Sigmoid colon (tissue), 7 donors: Measurements from ENCODE around the gene IRX4. TPM values are rescaled to one million over a fixed set of nuclear protein-coding genes. Genes with fewer than 3 reads are reported as not detected.

Experiments
- DNase-seq: peaks from one replicate; pipeline ENCODE4 v3.0.0-alpha.2; 2019
- H3K27ac ChIP-seq, 4 donors: fragments of 200-600 bp; sonication (generic); one replicate each; pipeline ENCODE4 v1.5.1; 2016 to 2019; ENCODE audit warnings: mild to moderate bottlenecking in 1 of 4
- H3K27me3 ChIP-seq, 3 donors: fragments of 200-600 bp; sonication (generic); one replicate each; pipeline ENCODE4 v1.5.1; 2019; ENCODE audit warnings: mild to moderate bottlenecking in 1 of 3
- H3K36me3 ChIP-seq, 4 donors: fragments of 200-600 bp; sonication (generic); one replicate each; pipeline ENCODE4 v1.5.1; 2016 to 2019
- H3K4me1 ChIP-seq, 4 donors: fragments of 200-600 bp; sonication (generic); one replicate each; pipeline ENCODE4 v1.5.1; 2017 to 2019
- H3K4me3 ChIP-seq, 4 donors: fragments of 200-600 bp; sonication (generic); one replicate each; pipeline ENCODE4 v1.5.1; 2017 to 2019; ENCODE audit warnings: mild to moderate bottlenecking in 2 of 4, moderate library complexity in 1 of 4
- H3K9me3 ChIP-seq, 4 donors: fragments of 200-600 bp in 3 of 4; sonication (generic) in 3 of 4; one replicate each; pipeline versions ENCODE4 v1.5.1 to v1.6.1; 2013 to 2019
- CTCF ChIP-seq, 4 experiments: fragments of 450-650 bp in 3 of 4; fragments of 200-600 bp in 1 of 4; IDR thresholded peaks; one replicate each; pipeline ENCODE4 v1.5.1; 2016 to 2019; ENCODE audit warnings: antibody characterized with exemption in 4 of 4, mild to moderate bottlenecking in 3 of 4, moderate library complexity in 2 of 4
- EP300 ChIP-seq, 4 donors: sonication (generic); formaldehyde crosslinking; IDR thresholded peaks; one replicate each; pipeline ENCODE4 v1.6.1; 2017; ENCODE audit warnings: antibody characterized with exemption in 4 of 4
- POLR2A ChIP-seq, 2 donors: fragments of 450-650 bp; IDR thresholded peaks; one replicate each; pipeline ENCODE4 v1.6.1; 2016; ENCODE audit warnings: antibody characterized with exemption in 2 of 2, mild to moderate bottlenecking in 2 of 2, moderate library complexity in 2 of 2
- POLR2AphosphoS5 ChIP-seq, 4 donors: sonication (generic); formaldehyde crosslinking; IDR thresholded peaks; one replicate each; pipeline ENCODE4 v1.6.1; 2017; ENCODE audit warnings: antibody characterized with exemption in 4 of 4
- WGBS, 2 donors: extraction: QIAGEN DNeasy Blood & Tissue Kit; methylation state at CpG; one replicate each; pipeline ENCODE4 v1.1.7; 2013; 5-methylcytosine and 5-hydroxymethylcytosine counted together
- intact Hi-C: fragments of 100-400 bp; cut with DNase I; formaldehyde crosslinking; loops from one replicate; pipeline ENCODE4 v1.15.1; 2023
- polyA plus RNA-seq, 3 donors: library from polyadenylated mRNA; stranded (reverse); fragments of 200-250 nt; gene quantifications; one replicate each; pipeline ENCODE4 v1.2.3, GENCODE V29; 2013
- total RNA-seq, 4 donors: library from RNA; depleted of rRNA; stranded (reverse); fragments of >200 nt; gene quantifications; one replicate each; pipeline ENCODE4 v1.1.0, GENCODE V29; 2016
- donor health status: healthy with polysubstance abuse.
- donor health status: Bipolar disorder and iron deficiency.
- donor health status: healthy.

IRX4 gene
- total and polyA plus RNA-seq, 7 donors: 0.06 TPM; not detected in 6

- H3K4me1 ChIP-seq: peaks cover 0 to 11% (median 0%) of the 10 kb centered on the region in 4 donors
- intact Hi-C loops: no loop called here
- peaks cover 7 to 43% (median 7%) of the 10 kb centered on the region in 3 donors for H3K27me3 ChIP-seq
- H3K36me3 ChIP-seq: no peaks in the 10 kb centered on the region
- no peak overlapping the region for H3K27ac ChIP-seq
- TF ChIP-seq POLR2AphosphoS5 (IDR thresholded peaks at IDR 0.05) (no peak), CTCF (IDR thresholded peaks at IDR 0.05) (no peak), POLR2A (IDR thresholded peaks at IDR 0.05) (no peak)
- WGBS, 2 donors: 94 to 95% methylated on average over 16 of the region's 16 CpGs
- no peaks in the 10 kb centered on the region for H3K9me3 ChIP-seq
- DNase-seq: no peak
- H3K4me3 ChIP-seq: no peak overlapping the region
Measured at GRCh38 chr5:1858436-1858835, 24.3 kb downstream of the IRX4 start.

- peaks cover 12 to 53% (median 15%) of the 10 kb centered on the region in 3 donors for H3K27me3 ChIP-seq
- intact Hi-C loops: no loop called here
Measured at GRCh38 chr5:1857256-1857600, 25.5 kb downstream of the IRX4 start.

GRCh38 chr5:1856596-1857255 is 26.0 kb downstream of the IRX4 start:
- no peak for DNase-seq
- no peak overlapping the region for H3K27ac ChIP-seq
- intact Hi-C loops: no loop called here
- peak overlapping the region in 2 of 4 donors; percentile 27 to 40 for H3K4me3 ChIP-seq
- WGBS, 2 donors: 84 to 93% methylated on average over 49 of the region's 49 CpGs
- H3K27me3 ChIP-seq: peaks cover 12 to 58% (median 18%) of the 10 kb centered on the region in 3 donors
- no peaks in the 10 kb centered on the region for H3K36me3 ChIP-seq
- H3K9me3 ChIP-seq: no peaks in the 10 kb centered on the region
- TF ChIP-seq CTCF (IDR thresholded peaks at IDR 0.05): no peak
- no peak for TF ChIP-seq EP300 (IDR thresholded peaks at IDR 0.05)
- TF ChIP-seq POLR2A (IDR thresholded peaks at IDR 0.05): no peak
- TF ChIP-seq POLR2AphosphoS5 (IDR thresholded peaks at IDR 0.05): no peak
- peaks cover 0 to 11% (median 0%) of the 10 kb centered on the region in 4 donors for H3K4me1 ChIP-seq

More at GRCh38 chr5:1857256-1857600, 25.5 kb downstream of the IRX4 start:
- peak overlapping the region in 2 of 4 donors; percentile 27 to 40 for H3K4me3 ChIP-seq
- H3K4me1 ChIP-seq: peaks cover 0 to 11% (median 0%) of the 10 kb centered on the region in 4 donors
- 90 to 95% methylated on average over 32 of the region's 32 CpGs for WGBS, 2 donors
- no peak for DNase-seq
- no peaks in the 10 kb centered on the region for H3K36me3 ChIP-seq
- no peaks in the 10 kb centered on the region for H3K9me3 ChIP-seq
- no peak overlapping the region for H3K27ac ChIP-seq
- no peak for TF ChIP-seq CTCF (IDR thresholded peaks at IDR 0.05)
- no peak for TF ChIP-seq POLR2A (IDR thresholded peaks at IDR 0.05)
- TF ChIP-seq POLR2AphosphoS5 (IDR thresholded peaks at IDR 0.05): no peak
- no peak for TF ChIP-seq EP300 (IDR thresholded peaks at IDR 0.05)

- Histone ChIP-seq H3K9me3 (no peaks in the 10 kb centered on the region), H3K27ac (no peak overlapping the region), H3K27me3 (peaks cover 18 to 65% (median 18%) of the 10 kb centered on the region in 3 donors), H3K36me3 (no peaks in the 10 kb centered on the region), H3K4me3 (no peak overlapping the region), H3K4me1 (peaks cover 0 to 11% (median 0%) of the 10 kb centered on the region in 4 donors)
- 76 to 78% methylated on average over 17 of the region's 17 CpGs for WGBS, 2 donors
- intact Hi-C loops: no loop called here
- DNase-seq: no peak
- no peak for TF ChIP-seq EP300 (IDR thresholded peaks at IDR 0.05)
- no peak for TF ChIP-seq POLR2AphosphoS5 (IDR thresholded peaks at IDR 0.05)
- TF ChIP-seq CTCF (IDR thresholded peaks at IDR 0.05): no peak
- TF ChIP-seq POLR2A (IDR thresholded peaks at IDR 0.05): no peak
Measured at GRCh38 chr5:1855596-1855995, 27.1 kb downstream of the IRX4 start.
